HepG2 (cell line): ENCODE data around the gene CRAT. TPM values are rescaled to one million over a fixed set of nuclear protein-coding genes. Genes with fewer than 3 reads are reported as not detected.
A peak's percentile ranks its signal among the peaks of the same experiment; 100 is the strongest.

Experiments
- CBX1 ChIP-seq: IDR thresholded peaks from one replicate; pipeline ENCODE4 v1.6.1; 2016; ENCODE audit warnings: antibody characterized with exemption, low read depth
- CBX2 ChIP-seq, 2 experiments: fragments of 200-600 bp in 1 of 2; sonication (generic); formaldehyde crosslinking in 1 of 2; IDR thresholded peaks; 2 replicates each; pipeline versions ENCODE4 v1.7.0 to v1.8.1; 2018 to 2022; ENCODE audit warnings: low read depth in 2 of 2, low read length in 1 of 2, mild to moderate bottlenecking in 1 of 2, missing genetic modification reagents in 1 of 2
- HMG20A ChIP-seq: IDR thresholded peaks from 2 replicates; pipeline ENCODE4 v1.6.1; 2016; ENCODE audit warnings: borderline replicate concordance
- HNRNPH1 ChIP-seq: fragments of 200-400 bp; formaldehyde crosslinking; optimal IDR thresholded peaks from 2 replicates; pipeline ENCODE3; 2017; ENCODE audit warnings: mild to moderate bottlenecking, low read depth, low read length
- ISL2 ChIP-seq: sonication (generic); formaldehyde crosslinking; IDR thresholded peaks from 2 replicates; pipeline ENCODE4 v1.5.0; 2020; ENCODE audit warnings: missing genetic modification reagents
- MBD4 ChIP-seq: IDR thresholded peaks from 2 replicates; pipeline ENCODE4 v1.6.1; 2012; ENCODE audit warnings: low read length, inconsistent platforms, borderline replicate concordance
- PBX2 ChIP-seq: IDR thresholded peaks from 2 replicates; pipeline ENCODE4 v1.6.1; 2016; ENCODE audit warnings: control low read depth
- RERE ChIP-seq: IDR thresholded peaks from 2 replicates; pipeline ENCODE4 v1.6.1; 2016; ENCODE audit warnings: low read depth, missing genetic modification reagents, missing compliant biosample characterization
- RFX5 ChIP-seq: IDR thresholded peaks from 2 replicates; pipeline ENCODE4 v1.6.1; 2011; ENCODE audit warnings: low read depth, low read length, improper control_type of control experiment
- SIX4 ChIP-seq: sonication (generic); formaldehyde crosslinking; IDR thresholded peaks from 2 replicates; pipeline ENCODE4 v1.4.0; 2020; ENCODE audit warnings: missing genetic modification reagents
- SSRP1 ChIP-seq: IDR thresholded peaks from 2 replicates; pipeline ENCODE4 v1.6.1; 2016; ENCODE audit warnings: control low read depth
- ZFY ChIP-seq: sonication (generic); formaldehyde crosslinking; IDR thresholded peaks from 2 replicates; pipeline ENCODE4 v1.4.0; 2020; ENCODE audit warnings: missing genetic modification reagents
- ZNF282 ChIP-seq: fragments of 450-650 bp; IDR thresholded peaks from 2 replicates; pipeline ENCODE4 v1.6.1; 2018; ENCODE audit not compliant: partially characterized antibody
- polyA plus RNA-seq, 8 experiments: library from polyadenylated mRNA; depleted of rRNA in 3 of 8; stranded (reverse) in 7 of 8; unstranded in 1 of 8; fragments of >200 nt; fragmentation: Illumina TruSeq in 4 of 8; extraction: Trizol in 4 of 8; gene quantifications; 2 replicates each; pipeline versions ENCODE4 v1.2.1 to v1.2.3, GENCODE V29; 2011 to 2016; ENCODE audit warnings: low read depth in 4 of 8, missing spikeins in 1 of 8, mixed read lengths in 1 of 8; ENCODE audit not compliant: insufficient read depth in 1 of 8
- total RNA-seq, 5 experiments: library from RNA; depleted of rRNA; stranded (reverse); fragments of >200 nt; fragmentation: Illumina TruSeq; extraction: Trizol; gene quantifications; 2 replicates each; pipeline ENCODE4 v1.2.3, GENCODE V29; 2016; ENCODE audit warnings: low read depth in 1 of 5
- TF ChIP-seq, protein P1 (sequence below): IDR thresholded peaks from 2 replicates; pipeline ENCODE4 v1.4.0; 2020; ENCODE audit warnings: mild to moderate bottlenecking, missing genetic modification reagents

Gene CRAT
- total and polyA plus RNA-seq, 2 of the 13 experiments (the other 11 are each of a cell fraction or from before 2014, with no cell fraction given): 26.1 to 26.6 TPM

GRCh38 chr9:129110740-129111527 is at the start of gene CRAT, which contains the start of gene PTPA (continued):
- TF ChIP-seq SIX4 (CRISPR knock-in tag) (0 out of 2 replicates have a peak, but pooled peaks have one; percentile 1), RERE (no peak), RFX5 (no peak), ZFY (CRISPR knock-in tag) (peak; percentile 75; the same call in 1 of the 2 replicates), HNRNPH1 (no peak), HMG20A (CRISPR knock-in tag) (no peak), ZNF282 (no peak), MBD4 (no peak), SSRP1 (CRISPR knock-in tag) (peak; percentile 99), CBX1 (no peak), PBX2 (CRISPR knock-in tag) (peak; percentile 30; the same call in 1 of the 2 replicates), ISL2 (CRISPR knock-in tag) (no peak), CBX2 (IDR thresholded peaks at IDR 0.05; ENCODE audit: low read depth, low read length) (no peak), CBX2 (CRISPR knock-in tag; IDR thresholded peaks at IDR 0.05; ENCODE audit: low read depth) (no peak)
- TF ChIP-seq, protein P1, sequence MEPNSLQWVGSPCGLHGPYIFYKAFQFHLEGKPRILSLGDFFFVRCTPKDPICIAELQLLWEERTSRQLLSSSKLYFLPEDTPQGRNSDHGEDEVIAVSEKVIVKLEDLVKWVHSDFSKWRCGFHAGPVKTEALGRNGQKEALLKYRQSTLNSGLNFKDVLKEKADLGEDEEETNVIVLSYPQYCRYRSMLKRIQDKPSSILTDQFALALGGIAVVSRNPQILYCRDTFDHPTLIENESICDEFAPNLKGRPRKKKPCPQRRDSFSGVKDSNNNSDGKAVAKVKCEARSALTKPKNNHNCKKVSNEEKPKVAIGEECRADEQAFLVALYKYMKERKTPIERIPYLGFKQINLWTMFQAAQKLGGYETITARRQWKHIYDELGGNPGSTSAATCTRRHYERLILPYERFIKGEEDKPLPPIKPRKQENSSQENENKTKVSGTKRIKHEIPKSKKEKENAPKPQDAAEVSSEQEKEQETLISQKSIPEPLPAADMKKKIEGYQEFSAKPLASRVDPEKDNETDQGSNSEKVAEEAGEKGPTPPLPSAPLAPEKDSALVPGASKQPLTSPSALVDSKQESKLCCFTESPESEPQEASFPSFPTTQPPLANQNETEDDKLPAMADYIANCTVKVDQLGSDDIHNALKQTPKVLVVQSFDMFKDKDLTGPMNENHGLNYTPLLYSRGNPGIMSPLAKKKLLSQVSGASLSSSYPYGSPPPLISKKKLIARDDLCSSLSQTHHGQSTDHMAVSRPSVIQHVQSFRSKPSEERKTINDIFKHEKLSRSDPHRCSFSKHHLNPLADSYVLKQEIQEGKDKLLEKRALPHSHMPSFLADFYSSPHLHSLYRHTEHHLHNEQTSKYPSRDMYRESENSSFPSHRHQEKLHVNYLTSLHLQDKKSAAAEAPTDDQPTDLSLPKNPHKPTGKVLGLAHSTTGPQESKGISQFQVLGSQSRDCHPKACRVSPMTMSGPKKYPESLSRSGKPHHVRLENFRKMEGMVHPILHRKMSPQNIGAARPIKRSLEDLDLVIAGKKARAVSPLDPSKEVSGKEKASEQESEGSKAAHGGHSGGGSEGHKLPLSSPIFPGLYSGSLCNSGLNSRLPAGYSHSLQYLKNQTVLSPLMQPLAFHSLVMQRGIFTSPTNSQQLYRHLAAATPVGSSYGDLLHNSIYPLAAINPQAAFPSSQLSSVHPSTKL (CRISPR knock-in tag): no peak
